Astrocyte (in vitro differentiated cells and primary cell): Measurements from ENCODE around the gene CHCHD3. TPM values are rescaled to one million over a fixed set of nuclear protein-coding genes. Genes with fewer than 3 reads are reported as not detected.

Experiments used
- DNase-seq: peaks from one replicate; pipeline ENCODE4 v3.0.0-alpha.2; 2010; ENCODE audit warnings: low read depth
- FAIRE-seq: peaks from 2 replicates; lab custom pipeline; 2011; peaks lifted over from hg19 to GRCh38; lab: Jason Lieb, UNC
- H2AFZ ChIP-seq: 2 replicates; pipeline ENCODE4 v1.6.0; 2012; ENCODE audit warnings: low read depth, low read length, inconsistent platforms
- H3K27ac ChIP-seq: 2 replicates; pipeline ENCODE4 v1.5.1; 2011; ENCODE audit warnings: low read depth, low read length, inconsistent platforms
- H3K27me3 ChIP-seq: 2 replicates; pipeline ENCODE4 v1.6.0; 2011; ENCODE audit warnings: low read length, inconsistent platforms; ENCODE audit not compliant: insufficient read depth
- H3K36me3 ChIP-seq: 2 replicates; pipeline ENCODE4 v1.5.1; 2011; ENCODE audit warnings: low read length, inconsistent platforms; ENCODE audit not compliant: insufficient read depth
- H3K4me1 ChIP-seq: 2 replicates; pipeline ENCODE4 v1.5.1; 2011; ENCODE audit warnings: low read length, inconsistent platforms; ENCODE audit not compliant: insufficient read depth
- H3K4me2 ChIP-seq: 2 replicates; pipeline ENCODE4 v1.6.0; 2012; ENCODE audit warnings: low read length, inconsistent platforms
- H3K4me3 ChIP-seq: 2 replicates; pipeline ENCODE4 v1.5.1; 2011; ENCODE audit warnings: low read depth, mild to moderate bottlenecking, low read length, inconsistent platforms; ENCODE audit not compliant: insufficient read depth
- H3K79me2 ChIP-seq: 2 replicates; pipeline ENCODE4 v1.6.0; 2012; ENCODE audit warnings: mild to moderate bottlenecking, low read length, inconsistent platforms; ENCODE audit not compliant: insufficient read depth
- H3K9ac ChIP-seq: 2 replicates; pipeline ENCODE4 v1.6.0; 2012; ENCODE audit warnings: mild to moderate bottlenecking, low read length, inconsistent platforms
- H3K9me3 ChIP-seq: 2 replicates; pipeline ENCODE4 v1.5.1; 2012; ENCODE audit warnings: low read depth, mild to moderate bottlenecking, low read length, inconsistent platforms; ENCODE audit not compliant: insufficient read depth
- H4K20me1 ChIP-seq: 2 replicates; pipeline ENCODE4 v1.6.0; 2012; ENCODE audit warnings: low read length, inconsistent platforms; ENCODE audit not compliant: insufficient read depth
- H3K27ac Mint-ChIP-seq: one replicate; pipeline ENCODE4 v1.8.0; 2021; ENCODE audit warnings: mild to moderate bottlenecking, mixed read lengths; ENCODE audit not compliant: unreplicated experiment
- H3K27me3 Mint-ChIP-seq: one replicate; pipeline ENCODE4 v1.8.0; 2021; ENCODE audit warnings: low read depth, mixed read lengths; ENCODE audit not compliant: unreplicated experiment
- H3K36me3 Mint-ChIP-seq: one replicate; pipeline ENCODE4 v1.8.0; 2021; ENCODE audit warnings: low read depth, mixed read lengths; ENCODE audit not compliant: unreplicated experiment
- H3K4me1 Mint-ChIP-seq: one replicate; pipeline ENCODE4 v1.8.0; 2021; ENCODE audit warnings: low read depth, mixed read lengths; ENCODE audit not compliant: unreplicated experiment
- H3K4me3 Mint-ChIP-seq: one replicate; pipeline ENCODE4 v1.8.0; 2021; ENCODE audit warnings: mild to moderate bottlenecking, moderate library complexity, mixed read lengths; ENCODE audit not compliant: unreplicated experiment
- H3K9me3 Mint-ChIP-seq: one replicate; pipeline ENCODE4 v1.8.0; 2021; ENCODE audit warnings: mild to moderate bottlenecking, mixed read lengths; ENCODE audit not compliant: unreplicated experiment
- EZH2 ChIP-seq: IDR thresholded peaks from 2 replicates; pipeline ENCODE4 v1.6.1; 2012; ENCODE audit warnings: mild to moderate bottlenecking, low read length, inconsistent platforms; ENCODE audit not compliant: insufficient read depth
- total RNA-seq: library from RNA; stranded (reverse); gene quantifications from 2 replicates; pipeline ENCODE4 v1.2.1, GENCODE V29; 2021
- TF ChIP-seq, protein P1 (sequence below): IDR thresholded peaks from 2 replicates; pipeline ENCODE4 v1.5.1; 2011; ENCODE audit warnings: low read depth, mild to moderate bottlenecking, inconsistent platforms, low read length, moderate library complexity; ENCODE audit not compliant: insufficient read depth

The CHCHD3 gene
- total RNA-seq, 1 donor from 2014 or later: 63.1 TPM

DNA sequence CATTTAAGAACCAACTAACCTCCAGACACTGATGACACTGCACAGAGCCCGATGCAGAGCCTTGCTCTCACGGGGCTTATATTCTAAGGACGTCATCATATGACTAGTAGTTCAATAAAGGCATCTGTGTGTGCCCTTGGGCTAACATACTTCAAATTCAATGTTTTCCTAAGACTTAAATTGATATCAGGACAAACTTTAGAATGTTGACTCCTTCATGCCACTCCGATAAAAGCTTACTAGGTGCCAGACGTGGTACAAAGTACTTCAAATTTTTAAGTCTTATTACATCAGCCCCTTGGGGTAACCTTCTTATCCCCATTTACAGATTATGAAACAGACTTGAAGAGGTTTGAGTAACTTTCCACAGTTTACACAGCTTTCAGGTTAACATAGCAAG, 314.5 kb downstream of the CHCHD3 start:
- no peak overlapping the region for H3K27ac Mint-ChIP-seq
- FAIRE-seq (no peak), DNase-seq (no peak)
- peaks cover 7% of the 10 kb centered on the region for H3K9me3 Mint-ChIP-seq
- TF ChIP-seq EZH2: no peak
- TF ChIP-seq, protein P1, sequence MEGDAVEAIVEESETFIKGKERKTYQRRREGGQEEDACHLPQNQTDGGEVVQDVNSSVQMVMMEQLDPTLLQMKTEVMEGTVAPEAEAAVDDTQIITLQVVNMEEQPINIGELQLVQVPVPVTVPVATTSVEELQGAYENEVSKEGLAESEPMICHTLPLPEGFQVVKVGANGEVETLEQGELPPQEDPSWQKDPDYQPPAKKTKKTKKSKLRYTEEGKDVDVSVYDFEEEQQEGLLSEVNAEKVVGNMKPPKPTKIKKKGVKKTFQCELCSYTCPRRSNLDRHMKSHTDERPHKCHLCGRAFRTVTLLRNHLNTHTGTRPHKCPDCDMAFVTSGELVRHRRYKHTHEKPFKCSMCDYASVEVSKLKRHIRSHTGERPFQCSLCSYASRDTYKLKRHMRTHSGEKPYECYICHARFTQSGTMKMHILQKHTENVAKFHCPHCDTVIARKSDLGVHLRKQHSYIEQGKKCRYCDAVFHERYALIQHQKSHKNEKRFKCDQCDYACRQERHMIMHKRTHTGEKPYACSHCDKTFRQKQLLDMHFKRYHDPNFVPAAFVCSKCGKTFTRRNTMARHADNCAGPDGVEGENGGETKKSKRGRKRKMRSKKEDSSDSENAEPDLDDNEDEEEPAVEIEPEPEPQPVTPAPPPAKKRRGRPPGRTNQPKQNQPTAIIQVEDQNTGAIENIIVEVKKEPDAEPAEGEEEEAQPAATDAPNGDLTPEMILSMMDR: no peak
- H3K4me3 ChIP-seq: no peak overlapping the region
- no peaks in the 10 kb centered on the region for H3K36me3 ChIP-seq
- no peaks in the 10 kb centered on the region for H3K4me1 Mint-ChIP-seq
- H3K4me3 Mint-ChIP-seq: no peak overlapping the region
- H3K4me2 ChIP-seq: no peak overlapping the region
- H3K4me1 ChIP-seq: no peaks in the 10 kb centered on the region
- no peak overlapping the region for H2AFZ ChIP-seq
- no peak overlapping the region for H3K9ac ChIP-seq
- H3K36me3 Mint-ChIP-seq: no peaks in the 10 kb centered on the region
- no peak overlapping the region for H3K27ac ChIP-seq
- H3K9me3 ChIP-seq: no peaks in the 10 kb centered on the region
- H3K27me3 ChIP-seq: peaks cover 3% of the 10 kb centered on the region
- no peaks in the 10 kb centered on the region for H3K79me2 ChIP-seq
- H4K20me1 ChIP-seq: no peaks in the 10 kb centered on the region
- peaks cover 20% of the 10 kb centered on the region for H3K27me3 Mint-ChIP-seq

DNA sequence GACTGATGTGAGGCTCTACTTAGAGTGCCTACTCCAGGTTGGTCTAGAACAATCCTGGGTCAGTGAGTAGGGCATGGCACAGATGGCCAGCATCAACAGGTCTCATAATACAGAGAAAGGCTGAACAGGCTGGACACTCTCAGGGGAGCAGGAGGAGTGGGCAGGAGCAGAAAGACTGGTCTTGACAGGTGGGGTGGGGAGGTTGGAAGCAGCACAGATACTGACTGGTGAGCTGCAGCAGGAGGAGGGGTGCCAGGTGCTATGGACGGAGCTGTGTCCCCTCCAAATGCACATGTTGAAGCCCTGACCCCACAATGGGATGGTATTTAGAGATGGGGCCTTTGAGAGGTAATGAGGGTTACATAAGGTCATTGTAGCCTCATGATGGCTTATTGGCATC, 315.2 kb downstream of the CHCHD3 start:
- FAIRE-seq: no peak
- H3K9me3 ChIP-seq: no peaks in the 10 kb centered on the region
- H3K36me3 ChIP-seq: no peaks in the 10 kb centered on the region
- H3K27me3 ChIP-seq: peaks cover 3% of the 10 kb centered on the region
- no peak overlapping the region for H3K4me3 ChIP-seq
- H3K9ac ChIP-seq: no peak overlapping the region
- H3K27me3 Mint-ChIP-seq: peaks cover 22% of the 10 kb centered on the region
- no peak overlapping the region for H3K27ac Mint-ChIP-seq
- H3K9me3 Mint-ChIP-seq: peaks cover 7% of the 10 kb centered on the region
- H3K79me2 ChIP-seq: no peaks in the 10 kb centered on the region
- H2AFZ ChIP-seq: no peak overlapping the region
- no peaks in the 10 kb centered on the region for H3K36me3 Mint-ChIP-seq
- no peak overlapping the region for H3K4me3 Mint-ChIP-seq
- no peaks in the 10 kb centered on the region for H3K4me1 ChIP-seq
- H3K4me1 Mint-ChIP-seq: no peaks in the 10 kb centered on the region
- no peak overlapping the region for H3K27ac ChIP-seq
- no peak for DNase-seq
- H3K4me2 ChIP-seq: no peak overlapping the region
- TF ChIP-seq, protein P1: no peak
- no peak for TF ChIP-seq EZH2
- H4K20me1 ChIP-seq: no peaks in the 10 kb centered on the region

DNA sequence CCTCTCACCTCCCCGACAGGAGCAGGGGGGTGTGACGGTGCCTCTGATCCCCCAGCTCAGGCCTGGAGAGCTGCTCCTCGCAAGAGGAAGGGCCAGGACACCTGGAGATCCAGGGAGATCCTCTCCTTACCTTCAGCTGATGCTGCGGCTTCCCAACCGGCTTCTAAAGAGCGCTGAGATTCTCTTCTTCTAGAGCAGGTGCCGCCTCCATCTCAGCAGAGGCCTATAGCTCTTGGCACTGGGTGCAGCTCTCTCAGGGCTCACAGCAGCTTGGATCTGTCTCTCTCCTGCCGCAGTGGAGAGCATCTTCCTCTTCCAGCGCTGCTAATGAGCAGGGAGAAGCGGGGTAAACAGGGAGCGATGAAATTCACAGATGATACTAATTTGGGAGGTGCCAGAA, 316.0 kb downstream of the CHCHD3 start:
- Histone ChIP-seq H4K20me1 (no peaks in the 10 kb centered on the region), H3K4me3 (no peak overlapping the region), H3K4me1 (no peaks in the 10 kb centered on the region), H2AFZ (no peak overlapping the region), H3K36me3 (no peaks in the 10 kb centered on the region), H3K27me3 (peaks cover 3% of the 10 kb centered on the region), H3K79me2 (no peaks in the 10 kb centered on the region), H3K9ac (no peak overlapping the region), H3K9me3 (no peaks in the 10 kb centered on the region), H3K27ac (no peak overlapping the region), H3K4me2 (no peak overlapping the region)
- peaks cover 7% of the 10 kb centered on the region for H3K9me3 Mint-ChIP-seq
- H3K4me1 Mint-ChIP-seq: no peaks in the 10 kb centered on the region
- FAIRE-seq: no peak
- H3K4me3 Mint-ChIP-seq: no peak overlapping the region
- DNase-seq: no peak
- no peaks in the 10 kb centered on the region for H3K36me3 Mint-ChIP-seq
- peaks cover 25% of the 10 kb centered on the region for H3K27me3 Mint-ChIP-seq
- H3K27ac Mint-ChIP-seq: no peak overlapping the region
- no peak for TF ChIP-seq EZH2
- TF ChIP-seq, protein P1: no peak
